HG03457 (cell line): ENCODE measurements around the gene ELOVL1.
"Not testable (repeated sequence)": the region's sequence is repeated elsewhere in the genome, so short reads cannot be mapped to it uniquely, and the experiment has no call there.

Experiments used
- ATAC-seq: cut with Tn5 transposase; IDR thresholded peaks from one replicate; pipeline ENCODE4 v1.9.1; 2021; ENCODE audit warnings: moderate number of reproducible peaks; ENCODE audit not compliant: unreplicated experiment

ELOVL1 gene

DNA sequence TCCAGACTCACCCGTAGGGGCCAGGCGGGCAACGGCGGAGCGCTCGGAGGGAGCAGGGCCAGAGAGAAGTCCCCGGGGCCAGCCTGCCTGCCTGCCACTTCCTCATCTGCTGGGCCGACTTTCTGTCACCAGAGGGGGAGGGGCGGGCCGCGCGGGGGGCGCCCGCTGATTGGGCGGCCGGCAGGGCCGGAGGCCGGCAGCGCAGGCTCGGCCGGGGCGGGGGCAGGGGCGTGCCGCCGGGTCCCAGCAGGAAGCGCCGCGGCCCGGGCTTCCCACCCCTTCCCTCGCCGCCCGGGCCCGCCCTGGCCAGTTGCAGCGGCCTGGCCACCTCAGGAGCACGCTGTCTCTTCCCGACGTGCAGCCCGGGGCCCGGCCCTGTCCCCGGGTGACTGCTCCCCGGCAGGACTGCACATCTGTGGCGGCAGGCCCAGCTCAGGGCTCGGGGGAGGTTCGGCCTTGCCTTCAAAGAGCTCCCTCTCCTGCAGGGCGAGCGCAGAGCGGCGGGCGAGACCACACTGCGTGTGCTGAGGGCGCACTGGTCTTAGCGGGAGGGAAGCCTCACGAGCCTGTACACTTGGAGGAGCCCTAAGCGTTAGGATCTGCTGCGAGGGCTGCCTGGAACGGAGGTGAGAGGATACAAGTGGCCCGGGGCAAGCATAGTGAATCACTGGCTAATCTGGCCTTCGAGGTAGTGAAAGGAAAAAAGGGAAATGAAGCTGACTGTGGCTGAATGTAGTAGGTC lies at the start of gene ELOVL1:
ELOVL1 (minus strand) TSS at position 108 of the 742 bp plus-strand sequence. CDS start 2,402 bp downstream, outside the sequence.
- peak; percentile 58 for ATAC-seq

GRCh38 chr1:43415901-43416300 lies 48.1 kb upstream of the ELOVL1 start:
- ATAC-seq: no peak

DNA sequence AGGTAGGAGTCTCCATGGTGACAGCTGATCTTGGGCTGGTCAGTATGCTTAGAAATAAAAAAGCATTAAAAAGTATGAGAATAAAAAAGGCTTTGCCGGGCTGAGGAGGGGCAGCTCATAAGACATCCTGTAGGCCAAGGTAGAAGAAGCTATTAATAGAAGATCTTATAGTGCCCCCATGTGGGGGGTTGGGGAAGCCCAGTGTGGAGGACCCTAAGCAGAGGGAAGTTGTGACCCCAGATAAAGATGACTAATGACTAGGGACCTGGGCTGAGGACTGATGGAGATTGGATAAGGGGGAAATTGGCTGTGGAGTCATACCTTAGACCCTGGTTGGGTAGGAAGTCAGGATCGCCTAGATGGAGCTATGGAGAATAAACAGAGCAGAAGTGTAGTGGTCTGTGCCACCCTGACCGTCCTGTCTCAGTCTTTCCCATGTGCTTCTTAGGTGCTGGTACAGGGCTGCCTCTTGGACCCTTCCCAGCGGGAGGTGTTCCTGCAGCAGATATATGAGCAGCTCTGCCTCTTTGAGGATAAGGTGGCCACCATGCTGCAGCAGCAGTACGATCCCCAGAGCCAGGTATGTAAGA lies 46.9 kb upstream of the ELOVL1 start:
- no peak for ATAC-seq

DNA sequence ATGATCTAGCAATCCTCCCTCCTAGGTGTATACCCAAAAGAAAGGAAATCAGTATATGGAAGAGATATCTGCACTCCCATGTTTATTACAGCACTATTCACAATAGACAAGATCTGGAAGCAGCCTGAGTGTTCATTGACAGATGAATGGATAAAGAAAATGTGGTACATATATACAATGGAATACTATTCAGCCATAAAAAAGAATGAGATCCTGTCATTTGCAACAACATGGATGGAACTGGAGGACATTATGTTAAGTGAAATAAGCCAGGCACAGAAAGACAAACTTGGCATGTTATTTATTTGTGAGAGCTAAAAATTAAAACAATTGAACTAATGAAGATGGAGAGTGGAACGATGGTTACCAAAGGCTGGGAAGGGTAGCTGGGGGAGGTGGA lies 45.6 kb upstream of the ELOVL1 start:
- ATAC-seq: not testable (repeated sequence)

- ATAC-seq: no peak
Measured at GRCh38 chr1:43410571-43410970, 42.8 kb upstream of the ELOVL1 start.

GRCh38 chr1:43405876-43406234 lies 38.0 kb upstream of the ELOVL1 start:
- no peak for ATAC-seq

DNA sequence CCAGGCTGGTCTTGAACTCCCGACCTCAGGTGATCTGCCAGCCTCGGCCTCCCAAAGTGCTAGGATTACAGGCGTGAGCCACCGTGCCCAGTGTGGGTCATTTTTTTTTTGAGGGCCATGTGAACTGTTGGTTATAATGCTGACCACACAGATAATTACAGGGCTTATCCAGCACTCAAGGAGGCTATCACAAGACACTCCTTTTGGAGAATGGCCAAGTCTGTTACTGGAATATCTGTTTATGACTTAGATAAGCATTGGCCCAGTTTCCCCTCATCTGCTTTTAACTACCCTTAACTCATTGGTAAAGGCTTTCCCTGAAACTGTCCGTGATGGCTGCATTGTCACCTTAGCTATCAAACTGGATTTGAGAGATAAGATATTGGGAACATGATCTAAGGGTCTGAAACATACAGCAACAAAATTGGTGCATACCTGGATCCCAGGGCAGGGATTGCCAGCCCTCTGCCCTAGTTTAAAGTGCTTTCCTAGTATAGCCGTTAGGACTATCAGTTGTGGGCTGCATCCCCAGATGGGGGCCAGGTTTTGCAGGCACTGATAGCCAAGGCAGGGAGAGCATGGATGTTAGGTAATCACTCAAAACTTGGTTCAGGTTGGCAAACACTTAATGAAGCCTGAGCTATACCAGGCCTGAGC lies 37.5 kb upstream of the ELOVL1 start:
- no peak for ATAC-seq

- ATAC-seq: no peak
Measured at GRCh38 chr1:43404353-43404752, 36.5 kb upstream of the ELOVL1 start.

- no peak for ATAC-seq
Measured at GRCh38 chr1:43402089-43402865, 34.5 kb upstream of the ELOVL1 start.

GRCh38 chr1:43400441-43400840 lies 32.6 kb upstream of the ELOVL1 start:
- ATAC-seq: not testable (repeated sequence)

- ATAC-seq: no peak
Measured at GRCh38 chr1:43398227-43398626, 30.4 kb upstream of the ELOVL1 start.

- no peak for ATAC-seq
Measured at GRCh38 chr1:43396059-43396458, 28.2 kb upstream of the ELOVL1 start.

DNA sequence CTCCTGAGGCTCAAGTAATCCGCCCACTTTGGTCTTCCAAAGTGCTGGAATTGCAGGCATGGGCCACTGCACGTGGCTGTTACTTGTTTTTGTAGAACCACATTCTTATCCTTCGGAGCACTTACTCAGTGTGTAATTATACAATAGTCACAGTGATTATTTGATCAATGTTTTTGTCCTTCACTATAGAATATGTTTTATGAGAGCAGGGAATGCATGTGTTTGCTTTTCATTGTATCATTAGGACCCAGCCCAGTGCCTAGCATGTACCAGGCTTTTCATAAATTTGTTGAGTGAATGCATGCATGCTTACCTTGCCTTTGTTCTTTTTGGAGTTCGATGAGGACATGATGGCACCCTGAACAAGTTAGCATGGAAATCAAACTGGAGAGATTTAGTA lies 27.7 kb upstream of the ELOVL1 start:
- ATAC-seq: no peak

GRCh38 chr1:43392702-43393101 lies 24.9 kb upstream of the ELOVL1 start:
- no peak for ATAC-seq

GRCh38 chr1:43389326-43390313 lies 21.8 kb upstream of the ELOVL1 start, which contains the start of the genes MED8 and SZT2:
Gene MED8, minus strand, starts transcription at chr1:43389800. Its CDS starts 36 bp downstream, at chr1:43389764.
Gene SZT2, plus strand, starts transcription at chr1:43389899. Its CDS starts 70 bp downstream, at chr1:43389969.
- peak; percentile 66 for ATAC-seq

DNA sequence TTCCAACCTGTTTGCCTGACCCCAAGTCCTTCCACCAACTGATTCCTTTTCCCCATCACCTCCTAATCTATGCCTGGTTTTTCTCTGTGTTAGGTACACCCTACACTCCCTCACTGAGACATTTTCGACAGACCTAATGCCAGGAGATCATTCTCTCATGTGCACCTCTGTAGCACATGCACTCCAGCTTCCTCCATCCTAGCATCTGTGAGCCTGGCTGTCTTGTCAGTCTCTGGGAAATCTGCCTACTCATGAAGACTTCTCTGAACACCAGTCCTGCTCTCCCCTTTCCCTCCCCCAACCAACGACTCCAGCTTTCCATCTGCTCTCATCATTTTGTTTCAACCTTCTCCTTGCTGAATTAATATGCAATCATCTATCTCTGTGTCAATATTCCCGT lies 20.8 kb upstream of the ELOVL1 start:
- no peak for ATAC-seq

GRCh38 chr1:43387976-43388599 lies 20.3 kb upstream of the ELOVL1 start:
- no peak for ATAC-seq

GRCh38 chr1:43386676-43387075 lies 18.9 kb upstream of the ELOVL1 start:
- no peak for ATAC-seq

GRCh38 chr1:43383449-43383848 lies 15.6 kb upstream of the ELOVL1 start:
- no peak for ATAC-seq
